ENCODE measurements around the gene CXCL3. TPM values are rescaled to one million over a fixed set of nuclear protein-coding genes. Genes with fewer than 3 reads are reported as not detected.
A peak's percentile ranks its signal among the peaks of the same experiment; 100 is the strongest.

CXCL3 gene
- total RNA-seq, 1 donor from 2014 or later: 1.4 TPM

- H3K9me3 Mint-ChIP-seq (ENCODE audit: unreplicated experiment): no peaks in the 10 kb centered on the region
- Histone ChIP-seq H3K27me3 (ENCODE audit: insufficient read depth, low read length) (no peaks in the 10 kb centered on the region), H3K27ac (ENCODE audit: low read depth, low read length) (no peak overlapping the region), H3K79me2 (ENCODE audit: insufficient read depth, low read length) (no peaks in the 10 kb centered on the region), H4K20me1 (ENCODE audit: insufficient read depth, low read length) (no peaks in the 10 kb centered on the region), H3K9me3 (ENCODE audit: insufficient read depth, low read depth, low read length) (no peaks in the 10 kb centered on the region), H3K36me3 (ENCODE audit: insufficient read depth, low read length) (no peaks in the 10 kb centered on the region), H3K4me3 (ENCODE audit: insufficient read depth, low read depth, low read length) (no peak overlapping the region), H2AFZ (ENCODE audit: low read depth, low read length) (no peak overlapping the region), H3K9ac (ENCODE audit: low read length) (no peak overlapping the region), H3K4me2 (ENCODE audit: low read length) (no peak overlapping the region), H3K4me1 (ENCODE audit: insufficient read depth, low read length) (no peaks in the 10 kb centered on the region)
- H3K4me3 Mint-ChIP-seq (ENCODE audit: unreplicated experiment): no peak overlapping the region
- no peaks in the 10 kb centered on the region for H3K4me1 Mint-ChIP-seq (ENCODE audit: low read depth, unreplicated experiment)
- DNase-seq (ENCODE audit: low read depth) (no peak), FAIRE-seq (peak; percentile 64)
- H3K36me3 Mint-ChIP-seq (ENCODE audit: low read depth, unreplicated experiment): no peaks in the 10 kb centered on the region
- H3K27ac Mint-ChIP-seq (ENCODE audit: unreplicated experiment): no peak overlapping the region
- H3K27me3 Mint-ChIP-seq (ENCODE audit: low read depth, unreplicated experiment): peaks cover under 1% of the 10 kb centered on the region
- TF ChIP-seq CTCF (IDR thresholded peaks at IDR 0.05; ENCODE audit: insufficient read depth, low read depth, low read length) (no peak), EZH2 (IDR thresholded peaks at IDR 0.05; ENCODE audit: insufficient read depth, low read length) (no peak)
Observed at GRCh38 chr4:73989031-73989430, 49.5 kb downstream of the CXCL3 start.

GRCh38 chr4:73988061-73988460 is 50.4 kb downstream of the CXCL3 start, which contains the start of gene PPBP:
Gene PPBP (minus strand): TSS chr4:73988190. CDS start chr4:73988103, 87 bp downstream.
- no peak for DNase-seq (ENCODE audit: low read depth)
- no peak within 1 kb of the TSS for H3K9ac ChIP-seq (ENCODE audit: low read length)
- TF ChIP-seq CTCF (IDR thresholded peaks at IDR 0.05; ENCODE audit: insufficient read depth, low read depth, low read length) (no peak), EZH2 (IDR thresholded peaks at IDR 0.05; ENCODE audit: insufficient read depth, low read length) (no peak)
- no peaks in the 10 kb centered on the region for H4K20me1 ChIP-seq (ENCODE audit: insufficient read depth, low read length)
- no peak within 1 kb of the TSS for H3K27ac ChIP-seq (ENCODE audit: low read depth, low read length)
- H3K4me3 ChIP-seq (ENCODE audit: insufficient read depth, low read depth, low read length): no peak within 1 kb of the TSS
- no peaks in the 10 kb centered on the region for H3K27me3 ChIP-seq (ENCODE audit: insufficient read depth, low read length)
- no peaks in the 10 kb centered on the region for H3K9me3 ChIP-seq (ENCODE audit: insufficient read depth, low read depth, low read length)
- H3K79me2 ChIP-seq (ENCODE audit: insufficient read depth, low read length): no peaks in the 10 kb centered on the region
- no peaks in the 10 kb centered on the region for H3K36me3 Mint-ChIP-seq (ENCODE audit: low read depth, unreplicated experiment)
- H2AFZ ChIP-seq (ENCODE audit: low read depth, low read length): no peak within 1 kb of the TSS
- H3K27ac Mint-ChIP-seq (ENCODE audit: unreplicated experiment): no peak within 1 kb of the TSS
- no peaks in the 10 kb centered on the region for H3K4me1 ChIP-seq (ENCODE audit: insufficient read depth, low read length)
- H3K9me3 Mint-ChIP-seq (ENCODE audit: unreplicated experiment): no peaks in the 10 kb centered on the region
- FAIRE-seq: no peak
- H3K36me3 ChIP-seq (ENCODE audit: insufficient read depth, low read length): no peaks in the 10 kb centered on the region
- H3K27me3 Mint-ChIP-seq (ENCODE audit: low read depth, unreplicated experiment): no peaks in the 10 kb centered on the region
- no peak within 1 kb of the TSS for H3K4me2 ChIP-seq (ENCODE audit: low read length)
- H3K4me1 Mint-ChIP-seq (ENCODE audit: low read depth, unreplicated experiment): no peaks in the 10 kb centered on the region
- H3K4me3 Mint-ChIP-seq (ENCODE audit: unreplicated experiment): no peak within 1 kb of the TSS

Other genes starting within 250 kb of the CXCL3 start
- gene CXCL6, start 202.0 kb downstream of the CXCL3 start, total RNA-seq: 16.7 and 18.5 TPM in 2 replicates
- not detected in 2 replicates for gene PF4V1, start 185.4 kb downstream of the CXCL3 start, total RNA-seq
- gene CXCL1, start 169.3 kb downstream of the CXCL3 start, total RNA-seq: 8.5 and 11.4 TPM in 2 replicates
- gene PF4, start 56.7 kb downstream of the CXCL3 start, total RNA-seq: not detected in 2 replicates
- gene PPBP, start 50.5 kb downstream of the CXCL3 start, total RNA-seq: not detected in 2 replicates
- 0.61 and 0.99 TPM in 2 replicates for gene CXCL5, start 40.0 kb downstream of the CXCL3 start, total RNA-seq
- 1.2 and 1.3 TPM in 2 replicates for gene CXCL2, start 60.5 kb upstream of the CXCL3 start, total RNA-seq
- gene MTHFD2L, start 119.4 kb upstream of the CXCL3 start, total RNA-seq: 10.6 and 12.4 TPM in 2 replicates

Data from astrocyte (in vitro differentiated cells and primary cell).